CD4-positive, alpha-beta T cell treated with Interleukin-1 beta for 1 hour (primary cell): Measurements from ENCODE around the gene LPP.
A peak's percentile ranks its signal among the peaks of the same experiment; 100 is the strongest.

Experiments
- DNase-seq, 2 donors: peaks; one replicate each; pipeline ENCODE4 v3.0.0-alpha.2; 2020 to 2022

Gene LPP

DNA sequence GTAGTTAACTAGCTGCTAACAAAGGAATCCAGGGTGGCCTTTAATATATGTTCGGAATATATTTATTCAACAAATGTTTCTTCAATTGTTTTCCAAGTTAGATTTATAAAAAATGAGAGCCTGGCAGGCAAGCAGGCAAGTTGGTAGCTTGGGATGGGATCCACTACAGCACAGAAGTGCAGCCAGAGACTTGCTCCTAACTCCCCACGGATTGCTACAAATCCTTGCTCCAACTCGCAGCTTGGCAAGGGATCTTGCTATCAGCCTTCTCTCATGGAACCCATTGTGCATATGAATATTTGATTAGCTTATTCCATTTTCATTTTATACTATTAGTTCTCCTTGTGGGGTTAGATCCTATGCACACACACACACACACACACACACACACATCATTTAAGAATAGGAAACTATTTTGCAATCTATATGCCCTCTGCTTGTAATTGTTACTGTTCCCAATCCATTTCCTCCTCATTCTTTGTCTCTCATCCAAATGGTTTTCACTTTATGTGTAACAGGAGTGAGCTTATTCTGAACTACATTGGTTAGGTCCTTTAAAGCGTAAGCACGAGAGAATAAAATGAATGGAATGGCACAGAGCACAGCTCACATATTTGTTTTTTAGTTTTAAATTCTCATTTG lies 505.6 kb downstream of the LPP start:
- no peak for DNase-seq

DNA sequence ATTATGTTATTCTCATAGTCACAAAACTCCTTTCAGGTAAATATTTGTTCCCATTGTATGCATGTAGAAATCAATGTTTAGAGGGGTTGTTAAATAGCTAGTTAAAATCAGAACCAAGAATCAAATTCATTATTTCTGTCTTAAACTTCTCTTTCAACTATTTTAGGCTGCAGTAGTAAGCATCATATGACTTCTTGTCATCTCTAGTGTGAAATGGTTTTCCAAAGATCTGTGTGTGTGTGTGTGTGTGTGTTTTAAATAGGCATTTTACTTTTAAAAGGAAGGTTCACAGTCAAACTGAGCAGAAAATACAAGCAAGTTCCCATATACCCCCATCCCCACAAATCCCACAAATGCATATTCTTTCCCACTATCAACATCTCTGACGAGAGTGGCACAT lies 506.5 kb downstream of the LPP start:
- no peak for DNase-seq

DNA sequence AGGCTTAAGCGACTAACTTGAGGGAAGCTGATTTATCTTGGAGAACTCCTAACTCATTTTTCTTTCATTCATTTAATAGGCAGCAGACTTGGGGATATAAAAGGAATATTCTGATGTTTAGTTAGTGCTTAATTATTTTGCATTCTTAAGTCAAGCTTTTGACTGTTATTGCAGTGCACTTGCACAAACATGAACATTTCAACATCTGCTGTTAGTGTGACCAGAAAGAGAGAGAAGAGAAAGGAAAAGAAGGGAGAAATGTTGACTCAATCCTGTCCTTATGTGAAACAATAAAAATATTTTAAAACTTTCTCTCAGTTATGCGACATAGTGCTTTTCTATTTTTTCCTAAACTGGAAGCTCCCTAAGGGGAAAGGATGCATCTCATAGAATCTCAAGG lies 507.8 kb downstream of the LPP start:
- no peak for DNase-seq

DNA sequence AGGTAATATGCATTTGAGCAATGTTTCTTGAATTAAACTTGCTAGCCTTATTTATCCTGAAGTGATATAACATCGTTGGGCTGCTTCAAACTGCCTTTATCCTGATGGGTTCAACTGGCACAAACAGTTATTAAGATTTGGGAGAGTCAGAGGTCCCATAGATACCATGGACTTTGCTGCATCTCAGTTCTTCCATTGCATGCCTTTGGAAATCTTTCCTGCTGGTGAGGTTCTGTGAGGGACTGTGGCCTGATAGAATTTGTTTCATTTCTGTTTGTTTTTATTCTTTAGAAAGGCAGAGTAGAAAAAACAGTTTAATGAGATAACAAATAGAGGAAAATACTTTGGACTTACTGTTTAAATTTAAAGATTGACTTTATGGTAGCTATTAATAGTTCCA lies 508.3 kb downstream of the LPP start:
- no peak for DNase-seq

DNA sequence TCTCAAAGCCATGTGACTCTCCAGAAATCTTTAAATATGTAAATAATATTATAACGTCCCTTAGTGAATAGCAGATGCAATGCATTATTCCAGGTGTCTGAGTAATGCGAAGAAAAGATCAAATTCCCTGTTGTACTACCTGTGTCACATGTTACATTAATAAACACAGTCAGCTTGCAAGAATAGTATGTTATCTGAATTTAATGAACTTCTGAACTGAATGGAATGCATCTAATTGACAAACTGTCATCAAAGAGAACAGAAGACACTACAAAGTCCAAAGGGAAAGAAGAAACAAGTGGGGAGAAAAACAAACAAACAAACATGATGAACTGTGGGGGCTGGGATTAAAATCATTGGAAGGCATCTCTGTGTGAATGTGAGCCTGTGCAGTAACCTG lies 508.8 kb downstream of the LPP start:
- DNase-seq = no peak

DNA sequence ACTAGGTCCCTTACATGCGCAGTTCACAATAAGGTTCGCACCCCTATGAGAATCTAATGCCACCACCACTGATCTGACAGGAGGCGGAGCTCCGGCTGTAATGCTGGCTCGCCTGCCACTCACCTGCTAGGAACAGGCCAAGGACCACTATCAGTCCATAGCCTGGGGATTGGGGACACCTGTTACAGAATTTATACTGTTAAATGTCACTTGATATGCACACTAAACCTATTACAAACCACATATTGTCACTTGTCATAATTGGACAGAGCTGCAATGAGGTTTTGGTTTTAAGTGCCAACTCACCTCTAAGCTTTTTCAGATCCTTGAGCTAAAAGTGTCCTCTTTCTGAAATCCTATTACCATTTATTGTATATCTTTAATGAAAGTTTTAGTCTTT lies 509.9 kb downstream of the LPP start:
- no peak for DNase-seq

DNA sequence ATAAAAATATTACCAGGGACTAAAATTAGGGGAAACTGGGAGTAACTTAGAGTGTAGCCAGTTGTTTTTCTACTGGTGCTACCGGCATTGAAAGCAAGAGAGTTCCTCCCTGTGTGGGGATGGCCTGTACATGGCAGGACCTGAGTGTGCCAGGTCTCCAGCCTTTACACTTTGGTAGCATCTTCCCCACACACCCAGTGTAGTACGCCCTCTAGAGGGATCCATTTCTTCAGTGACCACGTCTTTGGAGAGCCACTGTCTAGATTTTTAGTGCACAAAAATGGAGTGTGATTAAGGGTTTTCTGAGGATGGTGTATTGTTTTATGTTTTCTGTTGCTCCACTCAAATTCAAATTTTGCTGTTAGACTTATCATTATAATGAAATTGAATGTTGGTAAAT lies 510.8 kb downstream of the LPP start:
- peak; percentile 13 to 37 for DNase-seq

DNA sequence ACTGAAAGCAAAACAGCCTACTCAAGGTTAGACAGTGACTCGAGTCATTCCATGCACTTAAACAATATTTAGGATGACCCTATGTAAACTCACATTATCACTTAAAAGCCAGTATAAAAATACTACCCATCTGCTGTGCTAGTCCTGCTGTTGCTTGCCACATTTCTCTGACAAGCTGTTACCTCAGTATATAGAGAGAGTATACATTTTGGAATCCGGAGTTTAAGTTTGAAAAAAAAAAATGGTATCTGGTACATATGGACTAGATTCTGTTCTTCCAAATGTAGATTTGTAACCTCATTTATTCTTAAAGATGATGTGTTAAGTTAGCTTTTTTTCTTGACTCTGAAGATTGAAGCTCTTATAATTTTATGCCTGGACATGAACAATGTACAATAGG lies 514.0 kb downstream of the LPP start:
- DNase-seq = no peak

DNA sequence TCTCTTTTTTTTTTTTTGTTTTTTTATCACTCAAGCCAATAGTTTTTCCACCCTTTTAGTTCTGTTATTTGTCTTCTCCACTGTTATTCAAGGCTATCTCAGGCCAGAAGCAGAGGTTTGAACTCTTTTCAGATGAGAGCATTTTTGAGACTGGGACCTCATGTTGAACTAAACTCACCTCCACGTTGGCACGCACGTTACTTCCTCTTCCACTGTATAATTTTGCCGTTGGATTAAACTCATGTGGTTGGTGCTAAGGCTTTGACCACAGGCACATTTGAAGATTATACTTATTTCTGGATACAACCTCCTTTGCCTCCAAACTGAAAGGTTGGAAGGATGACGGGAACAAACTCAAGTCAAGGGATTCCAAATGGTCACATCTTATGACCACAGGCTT lies 516.5 kb downstream of the LPP start:
- no peak for DNase-seq

DNA sequence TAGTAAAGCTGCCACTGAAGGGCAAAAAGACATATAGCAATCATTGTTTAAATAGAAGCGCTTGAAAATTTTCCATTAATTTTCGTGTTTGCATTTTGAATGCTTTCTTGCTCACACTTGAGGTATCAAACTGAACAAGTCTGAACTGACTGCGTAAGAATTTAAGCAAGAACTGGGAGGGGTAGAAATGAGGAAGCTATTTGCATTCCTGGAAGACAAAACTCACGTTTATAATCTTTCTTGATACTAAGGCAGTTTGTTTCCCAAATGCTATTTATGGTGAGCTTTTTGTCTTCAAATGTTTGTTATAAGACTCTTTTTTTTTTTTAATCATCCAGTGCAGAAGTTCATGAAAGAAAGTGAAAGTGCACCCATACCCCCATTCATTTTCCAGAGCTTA lies 518.0 kb downstream of the LPP start:
- DNase-seq = no peak

DNA sequence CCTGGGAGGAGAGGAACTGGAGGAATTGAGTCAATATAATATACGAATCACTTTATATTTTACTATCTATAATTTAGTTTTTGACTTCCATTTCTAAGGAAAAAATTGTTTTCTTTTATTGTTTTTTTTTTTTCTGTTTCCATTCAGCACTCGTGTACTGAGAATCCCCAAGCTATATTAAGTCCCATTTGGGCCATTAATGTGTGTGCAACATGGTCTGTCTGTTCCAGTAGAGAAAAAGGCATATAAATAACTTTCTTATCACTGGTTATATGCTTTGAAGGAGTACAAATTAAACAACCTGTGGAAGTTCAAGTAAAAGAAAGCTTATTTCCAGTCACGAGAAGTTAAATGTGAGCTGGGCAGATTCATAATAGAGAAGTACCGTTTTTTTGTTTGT lies 518.9 kb downstream of the LPP start:
- no peak for DNase-seq

DNA sequence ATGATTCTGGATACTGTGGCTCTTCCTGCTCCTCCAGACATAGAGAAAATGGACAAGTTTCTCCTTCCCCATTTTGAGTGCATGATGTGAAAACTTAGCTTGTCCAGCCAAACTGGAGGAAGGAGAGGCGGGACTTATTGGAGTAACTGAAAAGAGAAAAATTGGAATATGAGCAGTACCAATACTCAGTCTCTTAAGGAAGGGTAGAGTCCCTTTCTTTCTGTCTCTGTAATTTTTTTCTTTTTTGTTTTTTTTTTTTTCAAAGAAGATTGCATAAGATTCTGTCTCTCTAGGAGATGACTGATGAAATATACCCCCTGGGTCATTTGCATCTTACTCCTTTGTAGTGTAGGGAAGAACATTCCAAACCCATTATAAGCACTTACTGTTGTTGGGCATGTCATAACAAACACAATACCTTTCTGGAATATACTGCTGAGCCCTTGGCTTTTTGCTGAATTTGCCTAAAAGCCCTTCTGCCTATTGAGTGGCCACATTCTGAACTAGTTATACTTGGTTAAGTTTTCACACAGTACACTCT lies 519.8 kb downstream of the LPP start:
- DNase-seq = no peak

DNA sequence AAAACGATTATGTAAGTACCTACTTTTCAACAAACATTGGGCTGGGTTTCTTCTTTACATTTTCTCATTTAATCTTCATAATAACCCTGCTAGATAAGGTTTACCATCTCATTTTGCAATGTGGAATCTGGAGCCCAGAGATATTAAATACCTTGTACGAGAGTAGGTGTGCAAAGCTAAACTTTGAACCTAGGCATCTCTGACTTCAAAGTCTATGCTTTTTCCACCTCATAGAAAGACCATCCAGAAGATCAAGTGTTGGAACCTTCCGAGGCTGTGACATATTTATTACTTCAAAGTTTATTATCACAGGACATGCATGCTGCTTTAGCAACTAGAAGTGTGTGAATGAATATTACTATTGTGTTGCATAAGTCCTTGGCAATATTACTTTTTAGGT lies 520.6 kb downstream of the LPP start:
- DNase-seq = no peak

DNA sequence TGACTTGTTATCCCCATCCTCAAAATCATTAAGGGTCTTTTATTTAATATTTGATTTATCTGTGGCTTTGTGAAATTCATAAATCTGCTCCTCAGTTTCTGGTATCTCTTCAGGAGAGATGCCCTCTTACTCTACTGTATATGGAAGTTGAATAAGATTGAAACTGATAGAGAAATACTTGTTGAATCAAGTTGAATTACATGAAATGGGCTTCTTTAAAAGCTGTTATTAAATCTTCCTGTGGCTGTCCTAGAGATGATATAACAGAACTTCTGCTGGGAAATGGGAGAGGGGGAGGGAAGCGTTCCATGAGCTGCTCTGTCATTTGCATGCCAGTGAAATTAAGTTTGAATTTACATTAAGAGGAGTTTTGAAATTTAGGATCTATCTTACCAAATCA lies 523.4 kb downstream of the LPP start:
- no peak for DNase-seq

DNA sequence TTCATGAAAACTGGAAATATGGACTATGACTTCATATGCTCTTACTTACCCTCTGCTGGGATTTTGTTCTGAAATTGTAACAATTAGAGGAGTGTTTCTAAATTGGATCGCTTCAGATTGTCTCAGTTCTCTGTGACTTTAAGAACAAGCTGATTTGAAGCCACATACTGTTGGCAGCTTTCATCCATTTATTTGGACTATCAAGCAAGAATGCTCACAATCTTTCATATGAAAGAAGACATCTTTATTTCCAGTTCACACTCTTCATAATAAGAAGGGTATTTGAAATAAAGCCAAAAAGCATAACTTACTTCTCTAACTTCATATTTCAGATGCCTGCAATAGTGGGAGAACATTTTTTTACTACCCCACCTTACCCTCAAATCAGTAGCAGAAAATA lies 526.2 kb downstream of the LPP start:
- no peak for DNase-seq

DNA sequence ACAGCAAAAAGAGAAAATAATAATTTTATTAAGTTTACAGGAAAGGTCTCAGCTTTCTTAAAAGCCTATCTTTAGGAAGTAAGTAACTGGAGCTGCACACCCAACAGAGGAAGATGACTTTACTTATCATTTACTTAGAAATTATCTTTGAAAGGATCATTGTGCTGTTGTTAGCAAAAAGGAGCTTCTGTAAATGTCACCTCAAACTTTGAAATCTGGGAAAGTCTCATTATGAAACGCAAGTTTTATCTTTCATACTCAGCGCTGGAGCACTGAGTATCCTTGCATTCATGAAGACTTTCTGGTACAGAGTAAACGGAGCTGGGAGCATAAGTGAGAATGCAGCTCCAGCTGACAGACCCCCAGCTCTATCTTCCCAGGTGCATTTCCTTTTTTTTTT lies 526.6 kb downstream of the LPP start:
- no peak for DNase-seq

DNA sequence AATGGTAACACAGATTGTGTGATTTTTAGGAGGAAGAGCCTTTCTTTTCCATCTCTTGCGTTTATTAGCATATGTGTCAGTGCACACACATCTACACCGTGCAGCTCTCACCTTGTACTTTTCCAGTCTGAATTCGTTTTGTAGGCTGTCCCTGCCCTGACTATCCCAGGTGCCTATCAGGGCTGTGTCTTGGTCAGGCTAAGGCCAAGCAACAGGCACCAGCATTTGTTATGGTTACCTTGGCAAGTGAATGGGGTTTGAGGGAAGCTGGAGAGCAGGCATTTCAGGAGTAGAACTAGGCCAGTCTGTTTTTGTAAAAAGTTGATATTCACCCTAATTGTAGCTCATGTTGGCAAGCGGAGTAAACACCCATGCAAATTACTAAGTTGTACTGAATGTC lies 528.4 kb downstream of the LPP start:
- no peak for DNase-seq

DNA sequence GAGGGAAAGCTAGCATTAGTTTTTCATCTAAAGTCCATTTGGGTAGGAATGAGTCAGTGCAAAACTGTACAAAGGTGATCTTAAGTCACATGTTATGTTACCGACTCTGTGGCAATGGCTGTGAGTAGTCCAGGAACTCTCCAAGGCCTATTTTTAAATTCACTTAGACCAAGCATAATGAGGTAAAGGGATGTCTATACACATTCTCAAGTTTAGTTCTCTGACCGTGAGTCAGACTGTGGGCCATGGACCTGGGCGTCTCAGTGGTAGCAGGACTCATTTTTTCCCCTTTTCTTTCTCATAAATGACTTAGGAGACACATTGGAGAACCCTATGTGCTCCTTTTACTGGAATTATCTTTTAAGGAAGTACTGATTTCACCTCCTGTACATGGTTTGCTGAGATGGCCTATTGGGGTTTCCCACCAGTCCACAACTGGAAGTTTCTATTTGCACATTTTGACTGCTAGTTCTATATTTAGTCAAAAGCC lies 529.1 kb downstream of the LPP start:
- no peak for DNase-seq

DNA sequence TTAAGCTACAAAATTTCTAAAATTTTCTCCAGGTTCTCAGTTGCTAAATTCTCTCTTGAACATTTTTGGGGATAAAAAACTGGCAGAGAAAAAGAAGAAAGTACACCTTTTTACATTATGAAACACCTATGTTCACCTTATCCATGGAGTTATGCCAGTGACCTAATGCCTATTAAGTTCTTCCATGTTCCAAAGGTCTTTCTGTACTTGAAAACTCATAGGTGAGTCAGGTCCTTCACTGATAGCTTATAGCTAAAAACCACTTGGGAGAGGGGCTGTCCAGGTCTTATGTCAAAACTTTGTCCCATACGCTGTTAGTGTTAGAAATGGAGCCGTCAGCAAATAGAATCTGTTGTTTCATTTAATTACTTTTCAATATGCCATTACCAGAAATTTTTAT lies 530.3 kb downstream of the LPP start:
- DNase-seq = no peak

DNA sequence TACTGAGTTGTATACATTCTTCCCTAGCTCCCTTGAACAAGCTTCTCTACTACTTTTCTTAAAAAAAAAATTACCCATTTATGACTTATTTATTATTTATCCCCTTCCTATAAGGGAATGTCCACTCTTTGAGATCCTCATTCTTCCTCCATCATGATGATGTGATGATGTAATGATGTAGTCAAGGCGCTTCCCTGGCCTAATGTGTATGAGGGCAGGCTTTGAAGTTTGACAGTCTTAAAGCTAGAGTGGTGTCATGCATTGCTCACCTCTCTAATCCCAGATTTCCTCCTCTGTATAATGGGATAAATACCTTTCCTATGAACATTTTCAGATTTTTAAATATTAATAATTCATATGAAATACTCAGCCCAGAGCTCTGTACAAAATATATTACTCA lies 531.8 kb downstream of the LPP start:
- DNase-seq = no peak

DNA sequence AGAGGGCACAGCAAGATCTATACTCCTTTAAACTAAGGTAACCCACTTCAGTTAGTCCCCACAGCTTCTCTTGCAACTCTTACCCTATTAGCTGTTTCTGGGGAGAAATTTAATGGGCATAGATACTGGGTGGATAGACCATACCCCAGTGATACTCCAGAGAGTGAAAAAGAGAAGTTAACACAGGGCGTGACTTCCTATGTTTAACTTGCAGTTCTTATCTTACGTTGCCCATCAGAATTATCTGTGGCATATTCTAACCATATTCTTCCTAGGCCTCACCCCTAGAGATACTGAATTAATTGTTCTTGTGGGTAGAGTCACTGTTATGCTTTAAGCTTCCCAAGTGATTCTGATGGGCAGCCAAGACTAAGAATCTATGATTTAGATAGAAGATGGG lies 532.4 kb downstream of the LPP start:
- no peak for DNase-seq

DNA sequence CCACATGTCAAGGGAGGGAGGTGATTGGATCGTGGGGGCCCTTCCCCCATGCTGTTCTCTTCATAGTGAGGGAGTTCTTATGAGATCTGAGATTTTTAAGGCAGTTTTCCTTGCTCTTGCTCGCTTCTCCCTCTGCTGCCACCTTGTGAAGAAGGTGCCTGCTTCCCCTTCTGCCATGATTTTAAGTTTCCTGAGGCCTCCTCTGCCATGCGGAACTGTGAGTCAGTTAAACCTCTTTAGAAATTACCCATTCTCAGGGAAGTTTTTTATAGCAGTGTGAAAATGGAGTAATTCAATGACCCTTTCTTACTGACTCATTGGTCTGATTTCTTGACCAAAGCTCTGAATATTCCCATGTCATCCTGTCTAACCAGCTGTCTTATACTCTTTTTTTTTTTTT lies 533.4 kb downstream of the LPP start:
- DNase-seq = peak in 1 of 2 donors; percentile 65

DNA sequence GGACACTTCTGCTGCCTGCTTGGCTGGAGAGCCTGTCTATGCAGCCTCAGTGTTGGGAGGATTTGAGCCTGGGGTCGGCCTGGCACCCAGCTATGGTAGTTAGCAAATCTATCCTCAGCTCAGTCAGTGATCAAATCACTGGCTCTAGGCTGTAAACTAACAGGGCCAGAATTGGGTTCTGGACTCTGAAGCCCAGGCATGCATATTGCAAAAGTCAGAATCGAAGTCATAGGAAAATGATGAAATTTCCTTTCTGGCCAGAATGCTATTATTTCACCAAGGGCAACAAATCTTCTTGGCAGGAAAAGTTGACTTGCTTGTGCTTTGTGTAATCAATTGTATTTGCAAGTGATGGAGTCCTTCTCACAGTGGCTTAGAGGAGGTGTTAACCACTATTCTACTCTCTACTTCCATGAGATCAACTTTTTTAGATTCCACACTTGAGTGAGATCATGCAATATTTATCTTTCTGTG lies 535.2 kb downstream of the LPP start:
- no peak for DNase-seq

DNA sequence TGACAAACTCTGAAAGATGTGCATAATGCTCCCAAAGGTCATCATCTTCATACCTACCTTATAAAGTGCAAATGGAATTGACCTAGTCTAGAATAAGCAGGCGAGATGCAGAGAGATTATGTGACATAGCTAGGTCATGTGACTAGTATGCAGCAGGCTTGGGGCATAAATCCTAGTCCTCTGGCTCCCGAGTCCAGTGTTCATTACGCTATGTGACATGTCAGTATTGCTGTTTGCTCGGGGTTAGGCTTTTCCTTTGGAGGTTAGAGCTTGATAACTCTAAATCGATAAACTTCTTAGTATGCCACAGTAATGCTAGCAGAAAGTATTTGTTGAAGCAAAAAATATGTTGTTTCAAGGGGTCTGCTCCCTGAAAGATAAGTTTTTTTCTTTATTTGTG lies 536.1 kb downstream of the LPP start:
- no peak for DNase-seq

DNA sequence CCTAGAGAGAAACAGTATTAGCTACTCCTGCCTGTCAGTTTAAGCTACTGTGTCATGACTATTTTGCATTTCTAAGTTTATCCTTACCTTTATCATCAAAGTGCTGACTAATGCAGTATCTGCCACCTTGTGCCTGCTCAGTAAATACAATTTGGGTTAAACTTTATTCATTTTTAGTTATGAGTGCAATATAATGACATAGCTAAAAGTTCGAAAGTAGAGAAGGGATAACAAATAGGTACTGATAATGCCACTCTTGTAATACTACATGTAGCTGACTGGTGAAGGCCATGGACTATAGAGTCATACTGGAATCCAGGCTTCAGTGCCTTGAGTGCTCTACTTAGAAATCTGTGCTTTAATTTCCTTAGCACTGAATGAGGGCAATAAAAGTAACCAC lies 537.0 kb downstream of the LPP start:
- no peak for DNase-seq
